ENCODE measurements around the gene CATSPER1.

Gene CATSPER1

DNA sequence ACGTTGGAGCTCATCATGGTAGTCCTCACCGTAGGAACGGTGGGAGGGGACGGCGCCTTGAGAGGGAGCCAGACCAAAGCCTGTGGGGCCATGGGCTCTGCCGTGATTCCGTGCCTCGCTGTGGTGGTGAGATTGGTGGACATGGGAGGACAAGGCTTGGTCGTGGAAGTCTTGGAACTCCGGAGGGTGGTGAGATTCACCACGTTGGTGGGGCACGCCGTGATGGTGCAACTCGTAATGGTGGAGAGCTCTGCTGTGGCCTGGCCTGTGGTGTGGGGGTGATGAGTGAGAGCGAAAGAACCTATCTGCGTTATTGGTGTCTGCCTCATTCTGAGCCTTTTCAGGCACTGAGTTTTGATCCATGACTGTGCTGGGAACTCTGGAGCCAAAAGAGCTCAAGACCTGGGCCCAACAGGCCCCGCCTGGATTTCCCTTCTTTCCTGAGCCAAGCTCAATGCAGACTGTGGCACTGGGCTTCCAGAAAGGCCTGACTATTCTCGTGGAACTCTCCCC lies at the start of gene CATSPER1:
Gene CATSPER1 (minus strand): TSS at position 463 of the 513 bp plus-strand sequence. CDS start 100 bp downstream, at position 363.
- TF ChIP-seq, protein P1, sequence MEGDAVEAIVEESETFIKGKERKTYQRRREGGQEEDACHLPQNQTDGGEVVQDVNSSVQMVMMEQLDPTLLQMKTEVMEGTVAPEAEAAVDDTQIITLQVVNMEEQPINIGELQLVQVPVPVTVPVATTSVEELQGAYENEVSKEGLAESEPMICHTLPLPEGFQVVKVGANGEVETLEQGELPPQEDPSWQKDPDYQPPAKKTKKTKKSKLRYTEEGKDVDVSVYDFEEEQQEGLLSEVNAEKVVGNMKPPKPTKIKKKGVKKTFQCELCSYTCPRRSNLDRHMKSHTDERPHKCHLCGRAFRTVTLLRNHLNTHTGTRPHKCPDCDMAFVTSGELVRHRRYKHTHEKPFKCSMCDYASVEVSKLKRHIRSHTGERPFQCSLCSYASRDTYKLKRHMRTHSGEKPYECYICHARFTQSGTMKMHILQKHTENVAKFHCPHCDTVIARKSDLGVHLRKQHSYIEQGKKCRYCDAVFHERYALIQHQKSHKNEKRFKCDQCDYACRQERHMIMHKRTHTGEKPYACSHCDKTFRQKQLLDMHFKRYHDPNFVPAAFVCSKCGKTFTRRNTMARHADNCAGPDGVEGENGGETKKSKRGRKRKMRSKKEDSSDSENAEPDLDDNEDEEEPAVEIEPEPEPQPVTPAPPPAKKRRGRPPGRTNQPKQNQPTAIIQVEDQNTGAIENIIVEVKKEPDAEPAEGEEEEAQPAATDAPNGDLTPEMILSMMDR (IDR thresholded peaks at IDR 0.05; ENCODE audit: insufficient read depth, low read depth, low read length, missing control alignments) = no peak
- no peak for DNase-seq (ENCODE audit: low read depth)
- no peak within 1 kb of the TSS for H3K4me3 ChIP-seq (ENCODE audit: low read length)

DNA sequence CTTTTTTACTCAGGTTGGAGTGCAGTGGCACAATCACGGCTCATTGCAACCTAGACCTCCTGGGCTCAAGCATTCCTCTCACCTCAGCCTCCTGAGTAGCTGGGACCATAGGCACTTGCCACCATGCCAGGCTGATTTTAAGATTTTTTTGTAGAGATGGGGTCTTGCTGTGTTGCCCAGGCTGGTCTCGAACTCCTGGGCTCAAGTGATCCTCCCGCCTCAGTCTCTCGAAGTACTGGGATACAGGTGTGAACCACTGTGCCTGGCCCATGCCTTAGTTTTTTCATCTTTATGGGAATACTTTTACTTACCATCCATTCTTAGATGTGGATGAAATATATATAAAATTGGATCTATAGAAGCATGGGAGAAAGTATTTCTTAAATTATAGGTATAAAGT lies 49.0 kb upstream of the CATSPER1 start:
- H3K4me3 ChIP-seq (ENCODE audit: low read length) = no peak overlapping the region
- no peak for DNase-seq (ENCODE audit: low read depth)
- TF ChIP-seq, protein P1 (IDR thresholded peaks at IDR 0.05; ENCODE audit: insufficient read depth, low read depth, low read length, missing control alignments) = no peak

DNA sequence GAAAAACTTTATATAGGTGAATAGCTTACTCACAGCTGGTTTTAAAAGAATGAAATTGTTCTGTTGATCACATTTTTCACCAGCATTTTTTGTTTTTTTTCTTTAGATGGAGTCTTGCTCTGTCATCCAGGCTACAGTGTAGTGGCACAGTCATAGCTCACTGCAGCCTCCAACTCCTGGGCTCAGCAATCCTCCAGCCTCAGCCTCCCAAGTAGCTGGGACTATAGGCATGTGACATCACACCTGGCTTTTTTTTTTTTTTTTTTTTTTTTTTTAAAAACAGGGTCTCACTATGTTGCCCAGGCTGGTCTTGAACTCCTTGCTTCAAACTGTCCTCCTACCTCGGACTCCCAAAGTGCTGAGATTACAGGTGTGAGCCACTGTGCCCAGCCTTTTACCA lies 47.4 kb upstream of the CATSPER1 start:
- DNase-seq (ENCODE audit: low read depth) = no peak
- TF ChIP-seq, protein P1 (IDR thresholded peaks at IDR 0.05; ENCODE audit: insufficient read depth, low read depth, low read length, missing control alignments) = no peak
- no peak overlapping the region for H3K4me3 ChIP-seq (ENCODE audit: low read length)

DNA sequence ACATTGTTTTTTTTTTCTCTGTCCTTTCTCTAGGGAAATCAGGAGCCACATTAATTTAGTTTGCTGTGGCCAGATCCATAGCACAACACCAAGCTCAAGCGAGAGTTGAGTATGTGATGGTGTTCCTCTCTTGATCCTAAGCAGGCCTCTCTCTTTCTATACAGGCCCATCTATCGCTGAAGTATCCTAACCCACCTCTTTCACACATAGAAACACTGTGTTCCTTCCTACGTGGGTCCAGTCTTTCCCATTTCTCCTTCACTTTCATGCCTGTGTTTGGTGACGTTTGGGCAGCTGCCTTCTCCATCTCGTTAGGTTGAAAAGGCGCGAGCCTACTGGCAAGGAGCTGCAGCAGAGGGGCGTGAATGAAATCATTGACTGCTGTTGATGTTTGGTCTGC lies 46.2 kb upstream of the CATSPER1 start:
- no peak overlapping the region for H3K4me3 ChIP-seq (ENCODE audit: low read length)
- TF ChIP-seq, protein P1 (IDR thresholded peaks at IDR 0.05; ENCODE audit: insufficient read depth, low read depth, low read length, missing control alignments) = no peak
- no peak for DNase-seq (ENCODE audit: low read depth)

DNA sequence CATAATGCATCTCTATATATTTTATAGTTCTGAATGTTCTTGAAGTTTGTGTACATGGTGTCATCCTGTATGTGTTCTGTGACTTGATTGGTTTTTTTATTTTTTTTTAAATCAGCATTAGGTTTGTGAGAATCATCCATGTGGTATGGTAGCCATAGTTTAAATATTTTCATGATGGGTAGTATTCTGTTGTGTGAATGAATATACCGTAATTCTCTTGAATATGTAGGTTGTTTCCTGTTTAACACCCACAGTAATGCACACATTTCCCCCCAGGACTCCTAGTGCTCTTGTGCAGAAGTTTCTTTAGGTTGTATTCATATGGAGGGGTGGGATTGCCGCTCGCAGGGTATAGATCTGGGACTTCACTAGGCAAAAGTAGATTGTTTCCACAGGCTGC lies 45.8 kb upstream of the CATSPER1 start:
- TF ChIP-seq, protein P1 (IDR thresholded peaks at IDR 0.05; ENCODE audit: insufficient read depth, low read depth, low read length, missing control alignments) = no peak
- H3K4me3 ChIP-seq (ENCODE audit: low read length) = no peak overlapping the region
- no peak for DNase-seq (ENCODE audit: low read depth)

DNA sequence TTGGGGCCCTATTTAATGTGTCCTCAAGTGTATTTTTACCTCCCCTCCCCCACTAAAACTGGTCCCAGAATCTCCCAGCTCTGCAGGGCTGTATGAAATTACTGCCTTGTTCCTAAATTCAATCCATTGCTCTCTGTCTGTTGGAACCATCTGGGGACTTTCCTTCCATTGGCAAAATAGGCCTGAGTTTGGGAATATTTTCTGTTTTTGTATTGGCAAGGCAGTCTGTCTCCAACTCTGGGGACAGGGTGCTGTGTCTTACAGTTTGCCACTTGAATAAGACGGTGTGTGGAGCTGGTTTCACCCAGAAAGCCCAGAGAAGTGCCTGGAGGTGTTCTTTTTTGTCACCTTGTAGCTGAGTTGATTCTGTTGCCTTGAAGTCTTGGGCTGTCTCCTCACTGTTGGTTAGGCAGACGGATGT lies 45.1 kb upstream of the CATSPER1 start:
- TF ChIP-seq, protein P1 (IDR thresholded peaks at IDR 0.05; ENCODE audit: insufficient read depth, low read depth, low read length, missing control alignments) = no peak
- DNase-seq (ENCODE audit: low read depth) = no peak
- H3K4me3 ChIP-seq (ENCODE audit: low read length) = peak overlapping the region; percentile 64

All from epithelial cell of esophagus (primary cell).